Measurements from ENCODE around the gene C5orf46.

DNA sequence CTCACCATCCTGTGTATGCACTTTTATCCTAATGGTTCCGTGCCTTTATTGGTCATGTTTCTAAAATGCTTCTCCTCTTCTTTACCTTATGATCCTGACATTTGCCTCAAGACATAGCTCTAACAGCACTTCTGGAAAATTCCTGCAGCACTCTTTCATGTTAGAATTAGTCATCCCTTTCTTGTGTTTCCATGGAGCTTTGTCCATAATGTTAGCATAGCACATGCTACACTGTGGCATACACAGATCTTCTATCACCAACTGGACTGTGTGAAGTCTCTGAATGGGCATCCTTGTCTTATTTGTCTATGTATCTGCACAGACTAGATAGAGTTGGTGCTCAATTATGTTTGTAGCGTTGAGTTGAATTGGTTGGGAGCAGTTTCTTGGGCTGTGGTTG, 25.9 kb downstream of the C5orf46 start:
- TF ChIP-seq, protein P1, sequence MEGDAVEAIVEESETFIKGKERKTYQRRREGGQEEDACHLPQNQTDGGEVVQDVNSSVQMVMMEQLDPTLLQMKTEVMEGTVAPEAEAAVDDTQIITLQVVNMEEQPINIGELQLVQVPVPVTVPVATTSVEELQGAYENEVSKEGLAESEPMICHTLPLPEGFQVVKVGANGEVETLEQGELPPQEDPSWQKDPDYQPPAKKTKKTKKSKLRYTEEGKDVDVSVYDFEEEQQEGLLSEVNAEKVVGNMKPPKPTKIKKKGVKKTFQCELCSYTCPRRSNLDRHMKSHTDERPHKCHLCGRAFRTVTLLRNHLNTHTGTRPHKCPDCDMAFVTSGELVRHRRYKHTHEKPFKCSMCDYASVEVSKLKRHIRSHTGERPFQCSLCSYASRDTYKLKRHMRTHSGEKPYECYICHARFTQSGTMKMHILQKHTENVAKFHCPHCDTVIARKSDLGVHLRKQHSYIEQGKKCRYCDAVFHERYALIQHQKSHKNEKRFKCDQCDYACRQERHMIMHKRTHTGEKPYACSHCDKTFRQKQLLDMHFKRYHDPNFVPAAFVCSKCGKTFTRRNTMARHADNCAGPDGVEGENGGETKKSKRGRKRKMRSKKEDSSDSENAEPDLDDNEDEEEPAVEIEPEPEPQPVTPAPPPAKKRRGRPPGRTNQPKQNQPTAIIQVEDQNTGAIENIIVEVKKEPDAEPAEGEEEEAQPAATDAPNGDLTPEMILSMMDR (IDR thresholded peaks at IDR 0.05): no peak
- TF ChIP-seq POLR2A (IDR thresholded peaks at IDR 0.05): no peak

All from adrenal gland (tissue), 5 donors.